WI38 (cell line): ENCODE data around the gene GDF3.
A peak's percentile ranks its signal among the peaks of the same experiment; 100 is the strongest.
"Not testable (repeated sequence)": the region's sequence is repeated elsewhere in the genome, so short reads cannot be mapped to it uniquely, and the experiment has no call there.

ENCODE experiments used
- H3K4me3 ChIP-seq: 2 replicates; pipeline ENCODE4 v1.5.1; 2011; ENCODE audit warnings: low read depth, mild to moderate bottlenecking, control low read depth, low read length
- TF ChIP-seq, protein P1 (sequence below): IDR thresholded peaks from 2 replicates; pipeline ENCODE4 v1.5.1; 2012; ENCODE audit warnings: low read depth, mild to moderate bottlenecking, control low read depth, low read length

GDF3 gene

GRCh38 chr12:7642876-7643309 lies 52.7 kb downstream of the GDF3 start:
- no peak overlapping the region for H3K4me3 ChIP-seq

GRCh38 chr12:7642287-7642686 lies 53.3 kb downstream of the GDF3 start:
- TF ChIP-seq, protein P1, sequence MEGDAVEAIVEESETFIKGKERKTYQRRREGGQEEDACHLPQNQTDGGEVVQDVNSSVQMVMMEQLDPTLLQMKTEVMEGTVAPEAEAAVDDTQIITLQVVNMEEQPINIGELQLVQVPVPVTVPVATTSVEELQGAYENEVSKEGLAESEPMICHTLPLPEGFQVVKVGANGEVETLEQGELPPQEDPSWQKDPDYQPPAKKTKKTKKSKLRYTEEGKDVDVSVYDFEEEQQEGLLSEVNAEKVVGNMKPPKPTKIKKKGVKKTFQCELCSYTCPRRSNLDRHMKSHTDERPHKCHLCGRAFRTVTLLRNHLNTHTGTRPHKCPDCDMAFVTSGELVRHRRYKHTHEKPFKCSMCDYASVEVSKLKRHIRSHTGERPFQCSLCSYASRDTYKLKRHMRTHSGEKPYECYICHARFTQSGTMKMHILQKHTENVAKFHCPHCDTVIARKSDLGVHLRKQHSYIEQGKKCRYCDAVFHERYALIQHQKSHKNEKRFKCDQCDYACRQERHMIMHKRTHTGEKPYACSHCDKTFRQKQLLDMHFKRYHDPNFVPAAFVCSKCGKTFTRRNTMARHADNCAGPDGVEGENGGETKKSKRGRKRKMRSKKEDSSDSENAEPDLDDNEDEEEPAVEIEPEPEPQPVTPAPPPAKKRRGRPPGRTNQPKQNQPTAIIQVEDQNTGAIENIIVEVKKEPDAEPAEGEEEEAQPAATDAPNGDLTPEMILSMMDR, result no peak
- H3K4me3 ChIP-seq, result no peak overlapping the region

More at GRCh38 chr12:7642876-7643309, 52.7 kb downstream of the GDF3 start:
- TF ChIP-seq, protein P1, result 0 out of 2 replicates have a peak, but pooled peaks have one; percentile 24

- H3K4me3 ChIP-seq, result not testable (repeated sequence)
These were observed 55.2 kb downstream of the GDF3 start for GRCh38 chr12:7640123-7640995.
